ENCODE data around the gene OAS3.
"Not testable (repeated sequence)": the region's sequence is repeated elsewhere in the genome, so short reads cannot be mapped to it uniquely, and the experiment has no call there.

The OAS3 gene

GRCh38 chr12:112988224-112988623 is 50.0 kb downstream of the OAS3 start:
- peaks cover 5% of the 10 kb centered on the region for H3K4me1 Mint-ChIP-seq (ENCODE audit: low read depth)
- H3K9me3 Mint-ChIP-seq = peaks cover 12% of the 10 kb centered on the region
- H3K36me3 Mint-ChIP-seq (ENCODE audit: low read depth) = peaks cover 48% of the 10 kb centered on the region
- intact Hi-C loops (cut with micrococcal nuclease) = no loop called here
- H3K27me3 Mint-ChIP-seq = no peaks in the 10 kb centered on the region
- H3K4me3 Mint-ChIP-seq = no peak overlapping the region
- no peak overlapping the region for H3K27ac Mint-ChIP-seq

GRCh38 chr12:112988823-112989385 is 50.6 kb downstream of the OAS3 start:
- H3K27me3 Mint-ChIP-seq; H3K27ac Mint-ChIP-seq; H3K4me1 Mint-ChIP-seq (ENCODE audit: low read depth); H3K4me3 Mint-ChIP-seq; intact Hi-C loops (cut with micrococcal nuclease): not testable (repeated sequence)
- Mint-ChIP-seq H3K9me3 (peaks cover 12% of the 10 kb centered on the region), H3K36me3 (ENCODE audit: low read depth) (peaks cover 48% of the 10 kb centered on the region)

GRCh38 chr12:112989806-112990205 is 51.5 kb downstream of the OAS3 start:
- Mint-ChIP-seq H3K4me1 (ENCODE audit: low read depth) (peaks cover 12% of the 10 kb centered on the region), H3K4me3 (no peak overlapping the region), H3K27ac (no peak overlapping the region), H3K27me3 (no peaks in the 10 kb centered on the region), H3K36me3 (ENCODE audit: low read depth) (peaks cover 40% of the 10 kb centered on the region), H3K9me3 (peaks cover 4% of the 10 kb centered on the region)
- intact Hi-C loops (cut with micrococcal nuclease) = loop anchor here (5.0 to 10.0 kb wide), 3 partner anchors 42 to 182 kb away; no protein-coding TSS in a partner anchor

- H3K27me3 Mint-ChIP-seq = no peaks in the 10 kb centered on the region
- no peaks in the 10 kb centered on the region for H3K9me3 Mint-ChIP-seq
- H3K27ac Mint-ChIP-seq = no peak overlapping the region
- intact Hi-C loops (cut with micrococcal nuclease) = loop anchor here (5.0 to 10.0 kb wide), 3 partner anchors 40 to 180 kb away; no protein-coding TSS in a partner anchor
- no peak overlapping the region for H3K4me3 Mint-ChIP-seq
- peaks cover 54% of the 10 kb centered on the region for H3K36me3 Mint-ChIP-seq (ENCODE audit: low read depth)
- H3K4me1 Mint-ChIP-seq (ENCODE audit: low read depth) = peaks cover 12% of the 10 kb centered on the region
These were observed 54.5 kb downstream of the OAS3 start for GRCh38 chr12:112992541-112993398.

GRCh38 chr12:112995008-112995407 is 56.7 kb downstream of the OAS3 start:
- Mint-ChIP-seq H3K9me3 (peaks cover 6% of the 10 kb centered on the region), H3K27ac (no peak overlapping the region), H3K4me1 (ENCODE audit: low read depth) (peaks cover 7% of the 10 kb centered on the region), H3K4me3 (no peak overlapping the region), H3K27me3 (no peaks in the 10 kb centered on the region), H3K36me3 (ENCODE audit: low read depth) (peaks cover 58% of the 10 kb centered on the region)
- intact Hi-C loops (cut with micrococcal nuclease) = loop anchor here (10.0 kb wide), 1 partner anchor 100 kb away; no protein-coding TSS in a partner anchor

- H3K9me3 Mint-ChIP-seq = peaks cover 6% of the 10 kb centered on the region
- intact Hi-C loops (cut with micrococcal nuclease) = loop anchor here (10.0 kb wide), 1 partner anchor 98 kb away; no protein-coding TSS in a partner anchor
- H3K36me3 Mint-ChIP-seq (ENCODE audit: low read depth) = peaks cover 70% of the 10 kb centered on the region
- H3K27ac Mint-ChIP-seq = no peak overlapping the region
- H3K4me3 Mint-ChIP-seq = no peak overlapping the region
- H3K27me3 Mint-ChIP-seq = no peaks in the 10 kb centered on the region
- H3K4me1 Mint-ChIP-seq (ENCODE audit: low read depth) = peaks cover 7% of the 10 kb centered on the region
These were observed 58.2 kb downstream of the OAS3 start for GRCh38 chr12:112996501-112996900.

- intact Hi-C loops (cut with micrococcal nuclease) = loop anchor here (10.0 kb wide), 1 partner anchor 97 kb away; no protein-coding TSS in a partner anchor
- Mint-ChIP-seq H3K36me3 (ENCODE audit: low read depth) (peaks cover 73% of the 10 kb centered on the region), H3K4me1 (ENCODE audit: low read depth) (peaks cover 7% of the 10 kb centered on the region), H3K27ac (no peak overlapping the region), H3K9me3 (peaks cover 6% of the 10 kb centered on the region), H3K4me3 (no peak overlapping the region), H3K27me3 (no peaks in the 10 kb centered on the region)
These were observed 59.2 kb downstream of the OAS3 start for GRCh38 chr12:112997506-112997905.

GRCh38 chr12:112998987-112999767 is 60.9 kb downstream of the OAS3 start:
- no peak overlapping the region for H3K4me3 Mint-ChIP-seq
- no peaks in the 10 kb centered on the region for H3K27me3 Mint-ChIP-seq
- no peak overlapping the region for H3K27ac Mint-ChIP-seq
- H3K4me1 Mint-ChIP-seq (ENCODE audit: low read depth) = peaks cover 1% of the 10 kb centered on the region
- intact Hi-C loops (cut with micrococcal nuclease) = loop anchor here (10.0 kb wide), 1 partner anchor 96 kb away; no protein-coding TSS in a partner anchor
- H3K36me3 Mint-ChIP-seq (ENCODE audit: low read depth) = peaks cover 90% of the 10 kb centered on the region
- peaks cover 6% of the 10 kb centered on the region for H3K9me3 Mint-ChIP-seq

GRCh38 chr12:113000433-113000832 is 62.2 kb downstream of the OAS3 start:
- peaks cover 95% of the 10 kb centered on the region for H3K36me3 Mint-ChIP-seq (ENCODE audit: low read depth)
- no peaks in the 10 kb centered on the region for H3K4me1 Mint-ChIP-seq (ENCODE audit: low read depth)
- intact Hi-C loops (cut with micrococcal nuclease) = no loop called here
- no peaks in the 10 kb centered on the region for H3K27me3 Mint-ChIP-seq
- no peak overlapping the region for H3K4me3 Mint-ChIP-seq
- H3K9me3 Mint-ChIP-seq = peaks cover 6% of the 10 kb centered on the region
- no peak overlapping the region for H3K27ac Mint-ChIP-seq

GRCh38 chr12:113002155-113002554 is 63.9 kb downstream of the OAS3 start:
- Mint-ChIP-seq H3K9me3 (peaks cover 6% of the 10 kb centered on the region), H3K4me3 (no peak overlapping the region), H3K36me3 (ENCODE audit: low read depth) (peaks cover 89% of the 10 kb centered on the region), H3K27me3 (no peaks in the 10 kb centered on the region), H3K27ac (no peak overlapping the region), H3K4me1 (ENCODE audit: low read depth) (no peaks in the 10 kb centered on the region)
- intact Hi-C loops (cut with micrococcal nuclease) = no loop called here

GRCh38 chr12:113002676-113003075 is 64.4 kb downstream of the OAS3 start:
- intact Hi-C loops (cut with micrococcal nuclease) = no loop called here
- no peaks in the 10 kb centered on the region for H3K27me3 Mint-ChIP-seq
- H3K27ac Mint-ChIP-seq = no peak overlapping the region

GRCh38 chr12:113003636-113004035 is 65.4 kb downstream of the OAS3 start:
- Mint-ChIP-seq H3K4me1 (ENCODE audit: low read depth) (no peaks in the 10 kb centered on the region), H3K36me3 (ENCODE audit: low read depth) (peaks cover 88% of the 10 kb centered on the region), H3K27ac (no peak overlapping the region), H3K4me3 (no peak overlapping the region), H3K27me3 (no peaks in the 10 kb centered on the region), H3K9me3 (peaks cover under 1% of the 10 kb centered on the region)
- intact Hi-C loops (cut with micrococcal nuclease) = no loop called here

More at GRCh38 chr12:113002676-113003075, 64.4 kb downstream of the OAS3 start:
- Mint-ChIP-seq H3K9me3 (peaks cover 6% of the 10 kb centered on the region), H3K36me3 (ENCODE audit: low read depth) (peaks cover 89% of the 10 kb centered on the region), H3K4me3 (no peak overlapping the region), H3K4me1 (ENCODE audit: low read depth) (no peaks in the 10 kb centered on the region)

GRCh38 chr12:113005762-113006161 is 67.5 kb downstream of the OAS3 start:
- intact Hi-C loops (cut with micrococcal nuclease) = no loop called here
- no peaks in the 10 kb centered on the region for H3K4me1 Mint-ChIP-seq (ENCODE audit: low read depth)
- peaks cover 89% of the 10 kb centered on the region for H3K36me3 Mint-ChIP-seq (ENCODE audit: low read depth)
- H3K4me3 Mint-ChIP-seq = no peak overlapping the region
- H3K27me3 Mint-ChIP-seq = no peaks in the 10 kb centered on the region
- H3K9me3 Mint-ChIP-seq = peaks cover 7% of the 10 kb centered on the region
- H3K27ac Mint-ChIP-seq = no peak overlapping the region

- H3K36me3 Mint-ChIP-seq (ENCODE audit: low read depth) = peaks cover 91% of the 10 kb centered on the region
- intact Hi-C loops (cut with micrococcal nuclease) = no loop called here
- H3K4me1 Mint-ChIP-seq (ENCODE audit: low read depth) = no peaks in the 10 kb centered on the region
- H3K27ac Mint-ChIP-seq = no peak overlapping the region
- H3K9me3 Mint-ChIP-seq = peaks cover 11% of the 10 kb centered on the region
- H3K27me3 Mint-ChIP-seq = no peaks in the 10 kb centered on the region
- no peak overlapping the region for H3K4me3 Mint-ChIP-seq
These were observed 67.9 kb downstream of the OAS3 start for GRCh38 chr12:113006206-113006605.
